ENCODE results near the gene PARP6. TPM values are rescaled to one million over a fixed set of nuclear protein-coding genes. Genes with fewer than 3 reads are reported as not detected.

PARP6 gene
- total RNA-seq, 1 experiment from 2014 or later: 41.9 TPM

DNA sequence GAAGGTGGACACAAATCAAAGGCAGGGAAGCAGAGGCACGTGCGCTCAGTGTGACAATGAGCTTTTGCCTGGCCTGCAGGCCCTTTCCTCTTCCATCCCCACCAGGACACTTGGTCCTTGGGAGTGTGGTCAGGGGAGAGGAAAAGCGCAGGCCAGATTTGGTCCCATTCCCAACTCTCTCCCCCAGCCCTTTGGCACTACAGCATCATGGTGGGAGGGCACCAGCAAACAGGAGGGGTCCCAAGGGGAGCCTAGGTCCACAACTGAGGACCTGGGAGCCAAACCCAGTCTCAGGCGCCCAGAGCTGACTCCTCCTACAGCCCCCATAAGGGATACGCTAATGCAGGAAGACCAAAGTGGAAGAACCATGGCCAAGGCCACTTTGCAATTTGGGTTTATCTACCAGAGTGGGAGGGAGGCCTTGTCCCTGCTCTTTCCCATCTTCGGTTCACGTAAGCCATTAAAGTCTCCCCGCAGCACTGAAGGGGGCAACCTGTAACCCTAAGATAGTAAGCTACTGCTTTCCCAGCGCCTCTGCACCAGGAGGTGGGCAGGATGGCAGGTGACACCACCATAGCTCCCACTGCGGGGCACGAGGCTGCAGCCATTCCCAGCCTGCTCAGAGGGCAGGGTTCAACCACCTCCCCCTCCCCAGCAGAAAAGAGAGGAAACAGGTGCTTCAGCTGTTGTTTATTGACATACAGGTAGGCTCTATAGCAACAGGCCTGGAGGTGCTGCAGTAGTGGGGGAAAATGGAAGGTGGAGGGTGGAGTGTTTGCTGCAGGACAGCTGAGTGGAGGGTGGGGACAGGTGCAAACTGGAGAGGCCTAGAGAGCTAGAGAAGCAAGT lies 73.8 kb downstream of the PARP6 start:
- TF ChIP-seq ZNF671 (CRISPR knock-in tag; IDR thresholded peaks at IDR 0.05): no peak
- no peak for TF ChIP-seq TEAD4 (CRISPR knock-in tag; IDR thresholded peaks at IDR 0.05)
- TF ChIP-seq, protein P1, sequence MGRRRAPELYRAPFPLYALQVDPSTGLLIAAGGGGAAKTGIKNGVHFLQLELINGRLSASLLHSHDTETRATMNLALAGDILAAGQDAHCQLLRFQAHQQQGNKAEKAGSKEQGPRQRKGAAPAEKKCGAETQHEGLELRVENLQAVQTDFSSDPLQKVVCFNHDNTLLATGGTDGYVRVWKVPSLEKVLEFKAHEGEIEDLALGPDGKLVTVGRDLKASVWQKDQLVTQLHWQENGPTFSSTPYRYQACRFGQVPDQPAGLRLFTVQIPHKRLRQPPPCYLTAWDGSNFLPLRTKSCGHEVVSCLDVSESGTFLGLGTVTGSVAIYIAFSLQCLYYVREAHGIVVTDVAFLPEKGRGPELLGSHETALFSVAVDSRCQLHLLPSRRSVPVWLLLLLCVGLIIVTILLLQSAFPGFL (CRISPR knock-in tag; IDR thresholded peaks at IDR 0.05; ENCODE audit: borderline replicate concordance): no peak
- TF ChIP-seq, protein P2, sequence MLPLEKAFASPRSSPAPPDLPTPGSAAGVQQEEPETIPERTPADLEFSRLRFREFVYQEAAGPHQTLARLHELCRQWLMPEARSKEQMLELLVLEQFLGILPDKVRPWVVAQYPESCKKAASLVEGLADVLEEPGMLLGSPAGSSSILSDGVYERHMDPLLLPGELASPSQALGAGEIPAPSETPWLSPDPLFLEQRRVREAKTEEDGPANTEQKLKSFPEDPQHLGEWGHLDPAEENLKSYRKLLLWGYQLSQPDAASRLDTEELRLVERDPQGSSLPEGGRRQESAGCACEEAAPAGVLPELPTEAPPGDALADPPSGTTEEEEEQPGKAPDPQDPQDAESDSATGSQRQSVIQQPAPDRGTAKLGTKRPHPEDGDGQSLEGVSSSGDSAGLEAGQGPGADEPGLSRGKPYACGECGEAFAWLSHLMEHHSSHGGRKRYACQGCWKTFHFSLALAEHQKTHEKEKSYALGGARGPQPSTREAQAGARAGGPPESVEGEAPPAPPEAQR (CRISPR knock-in tag; IDR thresholded peaks at IDR 0.05): no peak
- no peak for TF ChIP-seq CREM (CRISPR knock-in tag; IDR thresholded peaks at IDR 0.05)
- TF ChIP-seq, protein P3, sequence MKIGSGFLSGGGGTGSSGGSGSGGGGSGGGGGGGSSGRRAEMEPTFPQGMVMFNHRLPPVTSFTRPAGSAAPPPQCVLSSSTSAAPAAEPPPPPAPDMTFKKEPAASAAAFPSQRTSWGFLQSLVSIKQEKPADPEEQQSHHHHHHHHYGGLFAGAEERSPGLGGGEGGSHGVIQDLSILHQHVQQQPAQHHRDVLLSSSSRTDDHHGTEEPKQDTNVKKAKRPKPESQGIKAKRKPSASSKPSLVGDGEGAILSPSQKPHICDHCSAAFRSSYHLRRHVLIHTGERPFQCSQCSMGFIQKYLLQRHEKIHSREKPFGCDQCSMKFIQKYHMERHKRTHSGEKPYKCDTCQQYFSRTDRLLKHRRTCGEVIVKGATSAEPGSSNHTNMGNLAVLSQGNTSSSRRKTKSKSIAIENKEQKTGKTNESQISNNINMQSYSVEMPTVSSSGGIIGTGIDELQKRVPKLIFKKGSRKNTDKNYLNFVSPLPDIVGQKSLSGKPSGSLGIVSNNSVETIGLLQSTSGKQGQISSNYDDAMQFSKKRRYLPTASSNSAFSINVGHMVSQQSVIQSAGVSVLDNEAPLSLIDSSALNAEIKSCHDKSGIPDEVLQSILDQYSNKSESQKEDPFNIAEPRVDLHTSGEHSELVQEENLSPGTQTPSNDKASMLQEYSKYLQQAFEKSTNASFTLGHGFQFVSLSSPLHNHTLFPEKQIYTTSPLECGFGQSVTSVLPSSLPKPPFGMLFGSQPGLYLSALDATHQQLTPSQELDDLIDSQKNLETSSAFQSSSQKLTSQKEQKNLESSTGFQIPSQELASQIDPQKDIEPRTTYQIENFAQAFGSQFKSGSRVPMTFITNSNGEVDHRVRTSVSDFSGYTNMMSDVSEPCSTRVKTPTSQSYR (CRISPR knock-in tag; IDR thresholded peaks at IDR 0.05): no peak
- no peak for TF ChIP-seq JAZF1 (CRISPR knock-in tag; IDR thresholded peaks at IDR 0.05)
- no peak for TF ChIP-seq FOXP1 (CRISPR knock-in tag; IDR thresholded peaks at IDR 0.05; ENCODE audit: borderline replicate concordance)
- TF ChIP-seq, protein P4, sequence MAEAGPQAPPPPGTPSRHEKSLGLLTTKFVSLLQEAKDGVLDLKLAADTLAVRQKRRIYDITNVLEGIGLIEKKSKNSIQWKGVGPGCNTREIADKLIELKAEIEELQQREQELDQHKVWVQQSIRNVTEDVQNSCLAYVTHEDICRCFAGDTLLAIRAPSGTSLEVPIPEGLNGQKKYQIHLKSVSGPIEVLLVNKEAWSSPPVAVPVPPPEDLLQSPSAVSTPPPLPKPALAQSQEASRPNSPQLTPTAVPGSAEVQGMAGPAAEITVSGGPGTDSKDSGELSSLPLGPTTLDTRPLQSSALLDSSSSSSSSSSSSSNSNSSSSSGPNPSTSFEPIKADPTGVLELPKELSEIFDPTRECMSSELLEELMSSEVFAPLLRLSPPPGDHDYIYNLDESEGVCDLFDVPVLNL (CRISPR knock-in tag; IDR thresholded peaks at IDR 0.05; ENCODE audit: borderline replicate concordance, low read depth): no peak
- TF ChIP-seq, protein P5, sequence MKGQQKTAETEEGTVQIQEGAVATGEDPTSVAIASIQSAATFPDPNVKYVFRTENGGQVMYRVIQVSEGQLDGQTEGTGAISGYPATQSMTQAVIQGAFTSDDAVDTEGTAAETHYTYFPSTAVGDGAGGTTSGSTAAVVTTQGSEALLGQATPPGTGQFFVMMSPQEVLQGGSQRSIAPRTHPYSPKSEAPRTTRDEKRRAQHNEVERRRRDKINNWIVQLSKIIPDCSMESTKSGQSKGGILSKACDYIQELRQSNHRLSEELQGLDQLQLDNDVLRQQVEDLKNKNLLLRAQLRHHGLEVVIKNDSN (CRISPR knock-in tag; IDR thresholded peaks at IDR 0.05): no peak
- no peak for TF ChIP-seq RELA (CRISPR knock-in tag; IDR thresholded peaks at IDR 0.05; ENCODE audit: borderline replicate concordance)
- TF ChIP-seq, protein P6, sequence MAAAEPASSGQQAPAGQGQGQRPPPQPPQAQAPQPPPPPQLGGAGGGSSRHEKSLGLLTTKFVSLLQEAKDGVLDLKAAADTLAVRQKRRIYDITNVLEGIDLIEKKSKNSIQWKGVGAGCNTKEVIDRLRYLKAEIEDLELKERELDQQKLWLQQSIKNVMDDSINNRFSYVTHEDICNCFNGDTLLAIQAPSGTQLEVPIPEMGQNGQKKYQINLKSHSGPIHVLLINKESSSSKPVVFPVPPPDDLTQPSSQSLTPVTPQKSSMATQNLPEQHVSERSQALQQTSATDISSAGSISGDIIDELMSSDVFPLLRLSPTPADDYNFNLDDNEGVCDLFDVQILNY (CRISPR knock-in tag; IDR thresholded peaks at IDR 0.05): no peak
- no peak for TF ChIP-seq ELF4 (CRISPR knock-in tag; IDR thresholded peaks at IDR 0.05; ENCODE audit: low read depth)
- no peak for TF ChIP-seq ZNF317 (CRISPR knock-in tag; IDR thresholded peaks at IDR 0.05; ENCODE audit: borderline replicate concordance, low read depth)
- TF ChIP-seq, protein P7, sequence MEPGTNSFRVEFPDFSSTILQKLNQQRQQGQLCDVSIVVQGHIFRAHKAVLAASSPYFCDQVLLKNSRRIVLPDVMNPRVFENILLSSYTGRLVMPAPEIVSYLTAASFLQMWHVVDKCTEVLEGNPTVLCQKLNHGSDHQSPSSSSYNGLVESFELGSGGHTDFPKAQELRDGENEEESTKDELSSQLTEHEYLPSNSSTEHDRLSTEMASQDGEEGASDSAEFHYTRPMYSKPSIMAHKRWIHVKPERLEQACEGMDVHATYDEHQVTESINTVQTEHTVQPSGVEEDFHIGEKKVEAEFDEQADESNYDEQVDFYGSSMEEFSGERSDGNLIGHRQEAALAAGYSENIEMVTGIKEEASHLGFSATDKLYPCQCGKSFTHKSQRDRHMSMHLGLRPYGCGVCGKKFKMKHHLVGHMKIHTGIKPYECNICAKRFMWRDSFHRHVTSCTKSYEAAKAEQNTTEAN (CRISPR knock-in tag; IDR thresholded peaks at IDR 0.05): no peak
- no peak for TF ChIP-seq MYBL2 (CRISPR knock-in tag; IDR thresholded peaks at IDR 0.05)
- TF ChIP-seq, protein P8, sequence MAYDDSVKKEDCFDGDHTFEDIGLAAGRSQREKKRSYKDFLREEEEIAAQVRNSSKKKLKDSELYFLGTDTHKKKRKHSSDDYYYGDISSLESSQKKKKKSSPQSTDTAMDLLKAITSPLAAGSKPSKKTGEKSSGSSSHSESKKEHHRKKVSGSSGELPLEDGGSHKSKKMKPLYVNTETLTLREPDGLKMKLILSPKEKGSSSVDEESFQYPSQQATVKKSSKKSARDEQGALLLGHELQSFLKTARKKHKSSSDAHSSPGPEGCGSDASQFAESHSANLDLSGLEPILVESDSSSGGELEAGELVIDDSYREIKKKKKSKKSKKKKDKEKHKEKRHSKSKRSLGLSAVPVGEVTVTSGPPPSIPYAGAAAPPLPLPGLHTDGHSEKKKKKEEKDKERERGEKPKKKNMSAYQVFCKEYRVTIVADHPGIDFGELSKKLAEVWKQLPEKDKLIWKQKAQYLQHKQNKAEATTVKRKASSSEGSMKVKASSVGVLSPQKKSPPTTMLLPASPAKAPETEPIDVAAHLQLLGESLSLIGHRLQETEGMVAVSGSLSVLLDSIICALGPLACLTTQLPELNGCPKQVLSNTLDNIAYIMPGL (CRISPR knock-in tag; IDR thresholded peaks at IDR 0.05): no peak
- TF ChIP-seq, protein P9, sequence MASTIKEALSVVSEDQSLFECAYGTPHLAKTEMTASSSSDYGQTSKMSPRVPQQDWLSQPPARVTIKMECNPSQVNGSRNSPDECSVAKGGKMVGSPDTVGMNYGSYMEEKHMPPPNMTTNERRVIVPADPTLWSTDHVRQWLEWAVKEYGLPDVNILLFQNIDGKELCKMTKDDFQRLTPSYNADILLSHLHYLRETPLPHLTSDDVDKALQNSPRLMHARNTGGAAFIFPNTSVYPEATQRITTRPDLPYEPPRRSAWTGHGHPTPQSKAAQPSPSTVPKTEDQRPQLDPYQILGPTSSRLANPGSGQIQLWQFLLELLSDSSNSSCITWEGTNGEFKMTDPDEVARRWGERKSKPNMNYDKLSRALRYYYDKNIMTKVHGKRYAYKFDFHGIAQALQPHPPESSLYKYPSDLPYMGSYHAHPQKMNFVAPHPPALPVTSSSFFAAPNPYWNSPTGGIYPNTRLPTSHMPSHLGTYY (CRISPR knock-in tag; IDR thresholded peaks at IDR 0.05): no peak
- TF ChIP-seq, protein P10, sequence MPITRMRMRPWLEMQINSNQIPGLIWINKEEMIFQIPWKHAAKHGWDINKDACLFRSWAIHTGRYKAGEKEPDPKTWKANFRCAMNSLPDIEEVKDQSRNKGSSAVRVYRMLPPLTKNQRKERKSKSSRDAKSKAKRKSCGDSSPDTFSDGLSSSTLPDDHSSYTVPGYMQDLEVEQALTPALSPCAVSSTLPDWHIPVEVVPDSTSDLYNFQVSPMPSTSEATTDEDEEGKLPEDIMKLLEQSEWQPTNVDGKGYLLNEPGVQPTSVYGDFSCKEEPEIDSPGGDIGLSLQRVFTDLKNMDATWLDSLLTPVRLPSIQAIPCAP (CRISPR knock-in tag; IDR thresholded peaks at IDR 0.05): no peak
- TF ChIP-seq, protein P11, sequence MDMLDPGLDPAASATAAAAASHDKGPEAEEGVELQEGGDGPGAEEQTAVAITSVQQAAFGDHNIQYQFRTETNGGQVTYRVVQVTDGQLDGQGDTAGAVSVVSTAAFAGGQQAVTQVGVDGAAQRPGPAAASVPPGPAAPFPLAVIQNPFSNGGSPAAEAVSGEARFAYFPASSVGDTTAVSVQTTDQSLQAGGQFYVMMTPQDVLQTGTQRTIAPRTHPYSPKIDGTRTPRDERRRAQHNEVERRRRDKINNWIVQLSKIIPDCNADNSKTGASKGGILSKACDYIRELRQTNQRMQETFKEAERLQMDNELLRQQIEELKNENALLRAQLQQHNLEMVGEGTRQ (CRISPR knock-in tag; IDR thresholded peaks at IDR 0.05): no peak
- ATAC-seq (no peak), DNase-seq (ENCODE audit: low spot score) (no peak)
- ChIA-PET POLR2A (interaction anchor here (1.3 to 1.5 kb wide), 4 partner anchors 21 to 33 kb away, joined by 3 to 8 read pairs (median 4); no protein-coding TSS in a partner anchor), CTCF (interaction anchor here (0.8 to 2.7 kb wide), 12 partner anchors 10 to 114 kb away, joined by 3 to 19 read pairs (median 5); partner anchors contain the start of gene PKM)
- H3K27ac Mint-ChIP-seq: peak overlapping the region; percentile 83
- H3K27me3 Mint-ChIP-seq (ENCODE audit: low read depth): peaks cover 31% of the 10 kb centered on the region
- H3K36me3 Mint-ChIP-seq: peaks cover 50% of the 10 kb centered on the region
- H3K4me1 Mint-ChIP-seq: peaks cover 34% of the 10 kb centered on the region
- H3K9me3 Mint-ChIP-seq: no peaks in the 10 kb centered on the region
- peak overlapping the region; percentile 76 for H3K4me3 Mint-ChIP-seq
